ENCODE data around the gene MOXD1. TPM values are rescaled to one million over a fixed set of nuclear protein-coding genes. Genes with fewer than 3 reads are reported as not detected.

MOXD1 gene
- total RNA-seq, 2 experiments from 2014 or later, result not detected

GRCh38 chr6:132265451-132266097 is 135.7 kb downstream of the MOXD1 start:
- Mint-ChIP-seq H3K27ac (no peak overlapping the region), H3K4me1 (ENCODE audit: low read depth) (no peaks in the 10 kb centered on the region), H3K9me3 (ENCODE audit: insufficient read depth) (no peaks in the 10 kb centered on the region), H3K4me3 (no peak overlapping the region), H3K27me3 (ENCODE audit: low read depth) (peaks cover 6% of the 10 kb centered on the region), H3K36me3 (ENCODE audit: low read depth) (no peaks in the 10 kb centered on the region)
- DNase-seq, result no peak
- CTCF ChIA-PET, result interaction anchor here (1.2 kb wide), 1 partner anchor 14 kb away, joined by 4 read pairs; no protein-coding TSS in a partner anchor
- ATAC-seq, result no peak
- POLR2A ChIA-PET, result no interaction called here

GRCh38 chr6:132264021-132264500 is 137.2 kb downstream of the MOXD1 start:
- no peaks in the 10 kb centered on the region for H3K36me3 Mint-ChIP-seq (ENCODE audit: low read depth)
- POLR2A ChIA-PET, result no interaction called here
- no peak for ATAC-seq

DNA sequence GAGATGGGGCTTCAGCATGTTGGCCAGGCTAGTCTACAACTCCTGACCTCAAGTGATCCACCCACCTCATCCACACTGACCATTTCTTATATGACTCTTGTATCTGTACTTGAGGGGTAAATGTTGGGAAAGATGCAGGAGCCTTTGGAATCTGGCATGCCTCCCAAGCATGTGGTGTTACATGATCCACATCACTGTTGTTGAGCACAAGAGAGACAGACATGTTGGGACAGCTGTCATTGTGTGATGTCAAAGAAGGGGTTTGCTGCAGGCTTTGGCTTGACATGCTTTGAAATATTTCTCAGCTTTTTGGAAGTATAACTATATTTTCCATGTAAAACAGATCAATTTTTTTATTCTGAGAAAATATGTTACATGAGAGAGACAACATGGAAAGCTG is 139.9 kb downstream of the MOXD1 start:
- H3K27me3 Mint-ChIP-seq (ENCODE audit: low read depth), result peaks cover 13% of the 10 kb centered on the region
- H3K4me1 Mint-ChIP-seq (ENCODE audit: low read depth), result no peaks in the 10 kb centered on the region
- DNase-seq, result no peak
- ChIA-PET CTCF (interaction anchor here (1.1 to 4.1 kb wide), 2 partner anchors 18 to 37 kb away, joined by 3 to 17 read pairs; no protein-coding TSS in a partner anchor), POLR2A (no interaction called here)
- no peak overlapping the region for H3K27ac Mint-ChIP-seq
- H3K4me3 Mint-ChIP-seq, result no peak overlapping the region
- H3K36me3 Mint-ChIP-seq (ENCODE audit: low read depth), result no peaks in the 10 kb centered on the region
- ATAC-seq, result no peak
- H3K9me3 Mint-ChIP-seq (ENCODE audit: insufficient read depth), result no peaks in the 10 kb centered on the region

More at GRCh38 chr6:132264021-132264500, 137.2 kb downstream of the MOXD1 start:
- H3K27ac Mint-ChIP-seq, result no peak overlapping the region
- peaks cover 10% of the 10 kb centered on the region for H3K27me3 Mint-ChIP-seq (ENCODE audit: low read depth)
- H3K9me3 Mint-ChIP-seq (ENCODE audit: insufficient read depth), result no peaks in the 10 kb centered on the region
- no peaks in the 10 kb centered on the region for H3K4me1 Mint-ChIP-seq (ENCODE audit: low read depth)
- no peak for DNase-seq
- H3K4me3 Mint-ChIP-seq, result no peak overlapping the region
- CTCF ChIA-PET, result interaction anchor here (1.5 kb wide), 1 partner anchor 15 kb away, joined by 11 read pairs; no protein-coding TSS in a partner anchor

DNA sequence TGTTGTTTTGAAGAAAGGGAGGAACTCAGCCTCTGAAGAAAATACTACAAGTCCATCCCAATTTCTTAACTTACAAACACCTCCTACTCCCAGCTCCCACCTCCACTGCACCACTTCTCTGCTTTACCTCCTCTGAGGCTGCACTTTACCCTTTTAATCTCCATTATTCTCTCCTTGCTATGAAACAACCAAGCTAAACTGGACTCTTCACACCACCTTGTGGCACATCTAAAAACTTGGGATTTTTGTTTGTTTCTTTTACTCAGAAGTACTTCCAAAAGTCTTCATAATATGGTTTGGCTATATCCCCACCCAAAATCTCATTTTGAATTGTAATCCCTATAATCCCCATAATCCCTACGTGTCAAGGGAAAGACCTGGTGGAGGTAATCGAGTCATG is 142.2 kb downstream of the MOXD1 start:
- Mint-ChIP-seq H3K4me1 (ENCODE audit: low read depth) (no peaks in the 10 kb centered on the region), H3K36me3 (ENCODE audit: low read depth) (no peaks in the 10 kb centered on the region), H3K9me3 (ENCODE audit: insufficient read depth) (no peaks in the 10 kb centered on the region), H3K27ac (no peak overlapping the region), H3K27me3 (ENCODE audit: low read depth) (peaks cover 9% of the 10 kb centered on the region), H3K4me3 (no peak overlapping the region)
- ATAC-seq (no peak), DNase-seq (no peak)
- POLR2A ChIA-PET, result no interaction called here
- CTCF ChIA-PET, result interaction anchor here (4.1 kb wide), 1 partner anchor 21 kb away, joined by 17 read pairs; no protein-coding TSS in a partner anchor

GRCh38 chr6:132257561-132257960 is 143.7 kb downstream of the MOXD1 start:
- H3K27me3 Mint-ChIP-seq (ENCODE audit: low read depth), result peaks cover 9% of the 10 kb centered on the region
- no peak overlapping the region for H3K4me3 Mint-ChIP-seq
- CTCF ChIA-PET, result interaction anchor here (2.0 kb wide), 1 partner anchor 22 kb away, joined by 5 read pairs; no protein-coding TSS in a partner anchor
- no peaks in the 10 kb centered on the region for H3K4me1 Mint-ChIP-seq (ENCODE audit: low read depth)
- H3K9me3 Mint-ChIP-seq (ENCODE audit: insufficient read depth), result no peaks in the 10 kb centered on the region
- POLR2A ChIA-PET, result no interaction called here
- ATAC-seq (no peak), DNase-seq (no peak)
- no peak overlapping the region for H3K27ac Mint-ChIP-seq
- H3K36me3 Mint-ChIP-seq (ENCODE audit: low read depth), result no peaks in the 10 kb centered on the region

DNA sequence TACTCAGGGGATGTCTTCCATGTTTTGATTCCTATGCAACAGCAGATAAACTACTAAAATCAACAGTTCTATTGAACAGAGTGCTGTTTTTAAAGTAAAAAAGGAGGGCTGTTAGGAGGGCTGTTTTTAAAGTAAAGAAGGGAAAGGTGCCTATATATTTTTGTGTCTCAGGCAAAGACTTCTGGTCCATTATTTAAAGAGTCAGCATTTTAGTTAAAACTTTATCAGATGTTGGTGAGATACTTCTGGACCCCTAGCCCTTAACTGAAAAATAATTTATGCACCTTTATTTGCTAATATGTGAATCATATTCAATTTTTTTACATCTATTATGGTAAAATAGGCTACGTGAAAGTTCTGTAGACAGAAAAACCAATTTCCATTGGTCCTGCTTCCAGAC is 144.8 kb downstream of the MOXD1 start:
- Mint-ChIP-seq H3K27me3 (ENCODE audit: low read depth) (peaks cover 9% of the 10 kb centered on the region), H3K9me3 (ENCODE audit: insufficient read depth) (no peaks in the 10 kb centered on the region), H3K36me3 (ENCODE audit: low read depth) (no peaks in the 10 kb centered on the region), H3K4me1 (ENCODE audit: low read depth) (no peaks in the 10 kb centered on the region), H3K4me3 (no peak overlapping the region), H3K27ac (no peak overlapping the region)
- ChIA-PET CTCF (interaction anchor here (2.0 kb wide), 1 partner anchor 23 kb away, joined by 5 read pairs; no protein-coding TSS in a partner anchor), POLR2A (no interaction called here)
- no peak for ATAC-seq
- no peak for DNase-seq

DNA sequence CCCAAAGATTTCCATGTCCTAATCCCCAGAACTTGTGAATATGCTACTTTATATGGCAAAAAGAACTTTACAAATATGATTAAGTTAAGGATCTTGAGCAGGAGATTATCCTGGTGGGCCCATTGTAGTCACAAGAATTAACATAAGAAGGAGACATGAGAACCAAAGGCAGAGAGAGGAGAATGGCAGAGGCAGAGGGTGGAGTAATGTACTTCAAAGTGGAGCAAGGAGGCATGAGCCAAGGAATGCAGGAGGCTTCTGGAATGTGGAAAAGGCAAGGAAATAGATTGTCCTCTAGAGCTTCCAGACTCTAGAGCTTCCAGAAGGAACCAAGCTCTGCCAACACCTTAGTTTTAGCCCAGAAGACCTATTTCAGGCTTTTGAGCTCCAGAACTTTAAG is 147.4 kb downstream of the MOXD1 start:
- Mint-ChIP-seq H3K4me3 (no peak overlapping the region), H3K36me3 (ENCODE audit: low read depth) (no peaks in the 10 kb centered on the region), H3K27me3 (ENCODE audit: low read depth) (peaks cover 3% of the 10 kb centered on the region), H3K27ac (no peak overlapping the region), H3K9me3 (ENCODE audit: insufficient read depth) (no peaks in the 10 kb centered on the region), H3K4me1 (ENCODE audit: low read depth) (no peaks in the 10 kb centered on the region)
- ChIA-PET POLR2A (no interaction called here), CTCF (interaction anchor here (1.1 to 3.8 kb wide), 2 partner anchors 26 to 36 kb away, joined by 3 to 14 read pairs; no protein-coding TSS in a partner anchor)
- no peak for DNase-seq
- no peak for ATAC-seq

DNA sequence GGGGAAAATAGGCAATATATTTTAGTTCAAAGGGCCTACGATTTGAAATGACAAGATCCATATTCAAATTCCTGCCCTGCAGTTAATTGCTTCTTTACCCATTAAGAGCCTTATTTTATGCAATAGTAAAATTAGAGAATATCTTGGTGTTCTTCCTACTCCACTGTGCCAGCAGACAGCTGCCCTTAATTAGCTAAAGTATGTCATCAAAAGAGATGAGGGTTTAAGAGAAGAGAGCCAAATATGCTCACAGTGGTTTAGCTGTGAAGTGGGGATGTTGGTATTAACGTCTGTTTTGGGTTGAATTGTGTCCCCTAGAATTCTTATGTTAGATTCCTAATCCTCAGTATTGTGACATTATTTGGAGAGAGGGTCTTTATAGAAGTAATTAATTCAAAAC is 148.1 kb downstream of the MOXD1 start:
- no peaks in the 10 kb centered on the region for H3K9me3 Mint-ChIP-seq (ENCODE audit: insufficient read depth)
- ATAC-seq, result no peak
- no peaks in the 10 kb centered on the region for H3K36me3 Mint-ChIP-seq (ENCODE audit: low read depth)
- peaks cover 2% of the 10 kb centered on the region for H3K27me3 Mint-ChIP-seq (ENCODE audit: low read depth)
- ChIA-PET POLR2A (no interaction called here), CTCF (interaction anchor here (1.1 to 3.8 kb wide), 2 partner anchors 26 to 35 kb away, joined by 3 to 14 read pairs; no protein-coding TSS in a partner anchor)
- DNase-seq, result no peak
- H3K4me1 Mint-ChIP-seq (ENCODE audit: low read depth), result no peaks in the 10 kb centered on the region
- H3K27ac Mint-ChIP-seq, result no peak overlapping the region
- H3K4me3 Mint-ChIP-seq, result no peak overlapping the region

GRCh38 chr6:132252113-132252512 is 149.2 kb downstream of the MOXD1 start:
- H3K4me3 Mint-ChIP-seq, result no peak overlapping the region
- H3K4me1 Mint-ChIP-seq (ENCODE audit: low read depth), result no peaks in the 10 kb centered on the region
- no peak overlapping the region for H3K27ac Mint-ChIP-seq
- ATAC-seq (no peak), DNase-seq (no peak)
- POLR2A ChIA-PET, result no interaction called here
- H3K9me3 Mint-ChIP-seq (ENCODE audit: insufficient read depth), result no peaks in the 10 kb centered on the region
- H3K36me3 Mint-ChIP-seq (ENCODE audit: low read depth), result no peaks in the 10 kb centered on the region
- H3K27me3 Mint-ChIP-seq (ENCODE audit: low read depth), result peaks cover 2% of the 10 kb centered on the region
- CTCF ChIA-PET, result interaction anchor here (3.8 kb wide), 1 partner anchor 27 kb away, joined by 14 read pairs; no protein-coding TSS in a partner anchor

DNA sequence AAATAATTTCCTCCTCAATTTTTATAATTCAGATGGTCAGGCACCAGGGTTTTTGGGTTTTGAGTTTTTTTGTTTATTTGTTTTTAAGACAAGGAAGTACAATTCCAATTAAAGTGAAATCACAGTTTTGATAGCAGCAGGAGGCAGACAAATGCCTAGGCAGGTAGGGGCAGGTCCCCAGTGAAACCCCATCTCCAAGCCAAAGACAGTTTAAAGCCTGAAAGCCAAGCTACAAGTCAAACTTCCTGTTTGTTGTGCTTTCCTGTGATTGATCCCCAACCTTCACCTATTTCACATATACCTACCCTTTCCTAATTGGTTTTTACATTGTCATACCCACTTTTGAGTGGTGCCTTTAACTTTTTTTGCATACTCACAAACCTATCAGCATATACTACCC is 149.6 kb downstream of the MOXD1 start:
- CTCF ChIA-PET, result interaction anchor here (3.8 kb wide), 1 partner anchor 28 kb away, joined by 14 read pairs; no protein-coding TSS in a partner anchor
- POLR2A ChIA-PET, result no interaction called here
- peaks cover 2% of the 10 kb centered on the region for H3K27me3 Mint-ChIP-seq (ENCODE audit: low read depth)
- no peak overlapping the region for H3K4me3 Mint-ChIP-seq
- H3K9me3 Mint-ChIP-seq (ENCODE audit: insufficient read depth), result no peaks in the 10 kb centered on the region
- no peak for ATAC-seq
- no peak for DNase-seq
- no peaks in the 10 kb centered on the region for H3K36me3 Mint-ChIP-seq (ENCODE audit: low read depth)
- H3K27ac Mint-ChIP-seq, result no peak overlapping the region
- no peaks in the 10 kb centered on the region for H3K4me1 Mint-ChIP-seq (ENCODE audit: low read depth)

DNA sequence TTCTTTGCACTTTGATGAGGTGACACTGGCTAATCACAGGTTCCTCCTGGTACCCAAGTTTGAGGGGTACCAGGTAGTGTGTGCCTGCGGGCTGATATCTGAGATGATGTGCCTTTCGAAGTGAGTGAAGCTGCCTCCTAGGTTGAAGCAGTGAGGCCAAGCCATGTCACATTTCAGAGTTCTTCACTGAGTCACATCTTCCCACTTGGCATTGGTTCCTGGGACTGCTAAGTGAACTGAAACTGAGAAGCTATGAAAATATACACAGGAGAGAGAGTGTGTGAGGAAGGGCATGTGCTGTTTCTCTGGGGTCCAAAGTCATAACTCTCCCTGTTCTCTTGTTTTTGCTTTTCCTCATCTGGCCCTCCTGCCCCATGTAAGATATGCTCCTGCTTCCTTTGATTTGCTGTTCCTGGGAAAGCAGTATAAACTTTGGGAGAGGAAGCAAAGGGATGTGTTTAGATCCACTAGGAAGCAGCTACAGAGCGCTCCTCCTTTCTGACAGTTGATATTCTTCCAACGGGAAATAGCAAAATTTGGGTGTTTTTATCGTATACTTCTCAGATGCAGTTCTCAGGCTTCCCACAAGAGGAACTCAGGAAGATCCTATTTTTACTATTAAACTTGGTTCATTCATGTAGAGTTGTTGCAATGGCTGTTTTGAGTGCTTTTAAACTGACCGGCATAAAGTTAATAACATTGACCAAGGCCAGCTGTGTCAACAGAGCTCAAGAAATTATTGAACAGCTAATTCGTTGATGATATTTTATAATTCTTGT is 153.7 kb downstream of the MOXD1 start:
- ATAC-seq (no peak), DNase-seq (no peak)
- H3K4me1 Mint-ChIP-seq (ENCODE audit: low read depth), result no peaks in the 10 kb centered on the region
- POLR2A ChIA-PET, result no interaction called here
- H3K36me3 Mint-ChIP-seq (ENCODE audit: low read depth), result no peaks in the 10 kb centered on the region
- H3K27ac Mint-ChIP-seq, result no peak overlapping the region
- H3K4me3 Mint-ChIP-seq, result no peak overlapping the region
- no peaks in the 10 kb centered on the region for H3K9me3 Mint-ChIP-seq (ENCODE audit: insufficient read depth)
- CTCF ChIA-PET, result no interaction called here
- peaks cover 4% of the 10 kb centered on the region for H3K27me3 Mint-ChIP-seq (ENCODE audit: low read depth)

DNA sequence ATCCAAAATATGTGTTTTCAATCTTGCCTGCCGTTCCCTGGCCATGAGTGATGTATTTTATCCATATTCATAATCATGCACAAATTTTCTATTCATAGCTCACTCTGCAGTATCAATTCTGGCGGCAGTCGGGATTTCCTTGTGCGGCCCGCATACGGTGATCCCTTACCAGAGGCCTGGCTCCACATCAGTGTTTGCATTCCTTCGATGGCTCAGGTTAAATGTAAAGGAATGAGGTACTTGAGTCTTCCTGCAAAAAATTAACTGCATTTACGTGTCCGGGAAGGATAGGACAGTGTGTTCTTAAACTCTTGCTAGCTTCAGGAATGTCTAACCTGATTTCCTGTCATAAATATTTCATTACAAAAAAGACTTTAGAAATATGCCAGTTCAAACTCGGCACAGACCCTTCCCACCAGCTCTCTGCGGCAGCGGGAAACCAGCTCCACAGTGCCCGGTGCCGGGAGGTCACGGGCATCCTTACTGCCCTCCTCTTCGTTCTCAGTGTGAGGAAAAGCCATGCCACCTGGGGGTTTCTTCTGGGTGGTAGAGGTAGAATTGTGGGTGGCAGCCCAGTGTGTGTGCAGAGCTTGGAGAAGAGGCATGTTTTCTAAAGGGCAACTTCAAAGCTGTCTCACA is 154.5 kb downstream of the MOXD1 start:
- CTCF ChIA-PET, result no interaction called here
- H3K4me3 Mint-ChIP-seq, result no peak overlapping the region
- H3K9me3 Mint-ChIP-seq (ENCODE audit: insufficient read depth), result no peaks in the 10 kb centered on the region
- H3K4me1 Mint-ChIP-seq (ENCODE audit: low read depth), result no peaks in the 10 kb centered on the region
- peaks cover 4% of the 10 kb centered on the region for H3K27me3 Mint-ChIP-seq (ENCODE audit: low read depth)
- ATAC-seq (no peak), DNase-seq (no peak)
- no peak overlapping the region for H3K27ac Mint-ChIP-seq
- POLR2A ChIA-PET, result no interaction called here
- no peaks in the 10 kb centered on the region for H3K36me3 Mint-ChIP-seq (ENCODE audit: low read depth)

Measured in activated CD8-positive, alpha-beta T cell treated with anti-CD3 and anti-CD28 coated beads, Interleukin-2, amount 10 ng/mL, durations not matched to agents 7 days and 5 days (primary cell).